CD4-positive, CD25-positive, alpha-beta regulatory T cell (primary cell): ENCODE results near the gene CADM3. TPM values are rescaled to one million over a fixed set of nuclear protein-coding genes. Genes with fewer than 3 reads are reported as not detected.

ENCODE experiments used
- ATAC-seq, 2 donors: fragments of 150-1000 bp; cut with Tn5 transposase; one replicate each; pipeline ENCODE4 v1.10.0; 2021; ENCODE audit warnings: low read depth in 2 of 2, moderate number of reproducible peaks in 2 of 2, moderate library complexity in 1 of 2
- DNase-seq, 3 donors: peaks; one replicate each; pipeline versions ENCODE4 v3.0.0 to v3.0.0-alpha.2; 2012 to 2022; ENCODE audit warnings: mixed read lengths in 1 of 3
- H3K27ac ChIP-seq: one replicate; pipeline ENCODE4 v1.7.0; 2013; ENCODE audit warnings: mild to moderate bottlenecking, low read length; ENCODE audit not compliant: insufficient read depth, poor library complexity, severe bottlenecking
- H3K27me3 ChIP-seq: one replicate; pipeline ENCODE4 v1.7.0; 2013; ENCODE audit warnings: low read length; ENCODE audit not compliant: control insufficient read depth, insufficient read depth
- H3K36me3 ChIP-seq: one replicate; pipeline ENCODE4 v1.7.0; 2013; ENCODE audit warnings: mild to moderate bottlenecking, low read length, moderate library complexity; ENCODE audit not compliant: control insufficient read depth, insufficient read depth
- H3K4me1 ChIP-seq: 2 replicates; pipeline ENCODE4 v1.7.0; 2013; ENCODE audit warnings: mild to moderate bottlenecking, low read length; ENCODE audit not compliant: insufficient read depth, control insufficient read depth, poor library complexity, severe bottlenecking
- H3K4me3 ChIP-seq: one replicate; pipeline ENCODE4 v1.7.0; 2013; ENCODE audit warnings: low read depth, mild to moderate bottlenecking, low read length, moderate library complexity
- H3K9me3 ChIP-seq, 2 experiments: 1 replicate in 1 of 2; 2 replicates in 1 of 2; pipeline ENCODE4 v1.7.0; 2013; ENCODE audit warnings: low read length in 2 of 2, mild to moderate bottlenecking in 1 of 2, moderate library complexity in 1 of 2; ENCODE audit not compliant: control insufficient read depth in 2 of 2
- H3K27ac Mint-ChIP-seq, 3 donors: one replicate each; pipeline ENCODE4 v1.8.0; 2020 to 2022; ENCODE audit warnings: mild to moderate bottlenecking in 3 of 3, mixed read lengths in 3 of 3, moderate library complexity in 2 of 3
- H3K27me3 Mint-ChIP-seq: one replicate; pipeline ENCODE4 v1.8.0; 2022; ENCODE audit warnings: mild to moderate bottlenecking, mixed read lengths
- H3K36me3 Mint-ChIP-seq: one replicate; pipeline ENCODE4 v1.8.0; 2020; ENCODE audit warnings: mixed read lengths
- H3K4me1 Mint-ChIP-seq, 4 donors: one replicate each; pipeline ENCODE4 v1.8.0; 2020 to 2022; ENCODE audit warnings: mixed read lengths in 4 of 4, mild to moderate bottlenecking in 1 of 4
- H3K4me3 Mint-ChIP-seq, 4 donors: one replicate each; pipeline ENCODE4 v1.8.0; 2020 to 2022; ENCODE audit warnings: mild to moderate bottlenecking in 4 of 4, mixed read lengths in 4 of 4, moderate library complexity in 3 of 4
- H3K9me3 Mint-ChIP-seq, 7 donors: one replicate each; pipeline ENCODE4 v1.8.0; 2020 to 2022; ENCODE audit warnings: mixed read lengths in 7 of 7, mild to moderate bottlenecking in 3 of 7, moderate library complexity in 2 of 7
- polyA plus RNA-seq, 4 donors: library from polyadenylated mRNA; unstranded; fragments of 300-500 nt; fragmentation: Illumina TruSeq; gene quantifications; one replicate each; pipeline ENCODE4 v1.2.3, GENCODE V29; 2021
- total RNA-seq: library from RNA; stranded (reverse); gene quantifications from one replicate; pipeline ENCODE4 v1.2.3, GENCODE V29; 2022

Gene CADM3
- total and polyA plus RNA-seq, 5 donors from 2014 or later: not detected

GRCh38 chr1:159177272-159177907 is 6.0 kb downstream of the CADM3 start:
- Histone ChIP-seq H3K27ac (no peak overlapping the region), H3K36me3 (no peaks in the 10 kb centered on the region), H3K9me3 (no peaks in the 10 kb centered on the region), H3K27me3 (peaks cover 24% of the 10 kb centered on the region), H3K4me3 (no peak overlapping the region), H3K4me1 (no peaks in the 10 kb centered on the region)
- peak in 2 of 3 donors; percentile 13 to 28 for DNase-seq
- ATAC-seq: no peak
- Mint-ChIP-seq H3K9me3 (no peaks in the 10 kb centered on the region), H3K27ac (no peak overlapping the region), H3K27me3 (peaks cover 47% of the 10 kb centered on the region), H3K4me3 (no peak overlapping the region), H3K36me3 (no peaks in the 10 kb centered on the region), H3K4me1 (no peaks in the 10 kb centered on the region)

DNA sequence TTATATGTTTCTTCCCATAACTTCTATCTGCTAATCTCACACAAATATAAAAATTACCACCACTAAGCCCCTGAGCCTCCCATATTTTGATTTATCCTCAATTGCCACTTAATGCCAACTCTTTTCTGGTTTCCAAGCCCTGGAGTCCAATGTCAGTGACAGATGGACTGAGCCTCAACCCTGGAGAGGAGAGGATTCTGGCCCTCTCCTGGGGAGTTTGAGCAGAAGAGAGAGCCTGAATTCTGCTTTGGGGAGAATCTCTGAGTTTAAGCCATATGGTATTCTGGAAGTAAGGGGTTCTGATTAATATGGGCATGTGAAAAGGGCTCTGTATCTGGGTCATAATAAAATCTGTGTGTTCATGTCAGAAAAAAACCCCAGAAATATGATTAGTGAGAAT is 8.5 kb downstream of the CADM3 start:
- Mint-ChIP-seq H3K36me3 (no peaks in the 10 kb centered on the region), H3K4me1 (no peaks in the 10 kb centered on the region), H3K27me3 (peaks cover 40% of the 10 kb centered on the region), H3K9me3 (no peaks in the 10 kb centered on the region), H3K4me3 (no peak overlapping the region), H3K27ac (peak overlapping the region in 1 of 3 donors; percentile 16)
- H3K27me3 ChIP-seq: peaks cover 18% of the 10 kb centered on the region
- H3K36me3 ChIP-seq: no peaks in the 10 kb centered on the region
- H3K4me1 ChIP-seq: no peaks in the 10 kb centered on the region
- no peaks in the 10 kb centered on the region for H3K9me3 ChIP-seq
- ATAC-seq: no peak
- no peak overlapping the region for H3K4me3 ChIP-seq
- H3K27ac ChIP-seq: no peak overlapping the region
- DNase-seq: no peak

GRCh38 chr1:159180516-159180915 is 9.1 kb downstream of the CADM3 start:
- no peak overlapping the region for H3K27ac ChIP-seq
- no peaks in the 10 kb centered on the region for H3K4me1 Mint-ChIP-seq
- H3K9me3 ChIP-seq: no peaks in the 10 kb centered on the region
- DNase-seq (no peak), ATAC-seq (no peak)
- peaks cover 40% of the 10 kb centered on the region for H3K27me3 Mint-ChIP-seq
- H3K9me3 Mint-ChIP-seq: no peaks in the 10 kb centered on the region
- no peak overlapping the region for H3K27ac Mint-ChIP-seq
- H3K4me3 Mint-ChIP-seq: no peak overlapping the region
- peaks cover 13% of the 10 kb centered on the region for H3K27me3 ChIP-seq
- H3K4me1 ChIP-seq: no peaks in the 10 kb centered on the region
- H3K36me3 Mint-ChIP-seq: no peaks in the 10 kb centered on the region
- H3K4me3 ChIP-seq: no peak overlapping the region
- no peaks in the 10 kb centered on the region for H3K36me3 ChIP-seq

- peaks cover 40% of the 10 kb centered on the region for H3K27me3 Mint-ChIP-seq
- H3K36me3 ChIP-seq: no peaks in the 10 kb centered on the region
- H3K4me1 ChIP-seq: no peaks in the 10 kb centered on the region
- no peaks in the 10 kb centered on the region for H3K9me3 ChIP-seq
- H3K36me3 Mint-ChIP-seq: no peaks in the 10 kb centered on the region
- no peak overlapping the region for H3K4me3 ChIP-seq
- peaks cover 13% of the 10 kb centered on the region for H3K27me3 ChIP-seq
- H3K27ac Mint-ChIP-seq: no peak overlapping the region
- H3K9me3 Mint-ChIP-seq: peaks cover 0 to 1% (median 0%) of the 10 kb centered on the region in 7 donors
- H3K4me3 Mint-ChIP-seq: no peak overlapping the region
- no peak for ATAC-seq
- peaks cover 0 to 4% (median 0%) of the 10 kb centered on the region in 4 donors for H3K4me1 Mint-ChIP-seq
- DNase-seq: no peak
- no peak overlapping the region for H3K27ac ChIP-seq
Measured at GRCh38 chr1:159181328-159182024, 10.1 kb downstream of the CADM3 start.

DNA sequence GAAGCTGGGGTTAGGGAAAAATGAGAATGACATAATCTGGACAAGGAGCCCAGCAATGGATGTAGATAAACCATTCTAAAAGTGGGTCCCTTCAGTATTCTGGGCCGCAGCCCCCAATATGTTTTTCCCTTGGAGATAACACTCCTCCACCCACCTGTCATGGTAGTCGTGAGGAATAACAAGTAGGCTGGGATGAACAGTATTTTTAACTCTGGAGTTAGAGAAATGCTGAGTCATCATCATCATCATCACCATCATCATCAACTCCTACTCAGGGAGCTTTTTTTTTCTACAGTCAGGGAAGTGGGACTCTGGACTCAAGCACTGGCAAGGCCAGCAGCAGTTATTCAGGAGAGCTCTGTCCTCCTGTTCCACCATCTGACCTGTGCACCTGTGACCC is 12.8 kb downstream of the CADM3 start:
- Histone ChIP-seq H3K4me3 (no peak overlapping the region), H3K9me3 (no peaks in the 10 kb centered on the region), H3K36me3 (no peaks in the 10 kb centered on the region), H3K27me3 (peaks cover 13% of the 10 kb centered on the region), H3K27ac (no peak overlapping the region), H3K4me1 (no peaks in the 10 kb centered on the region)
- Mint-ChIP-seq H3K27me3 (peaks cover 58% of the 10 kb centered on the region), H3K9me3 (peaks cover 0 to 1% (median 0%) of the 10 kb centered on the region in 7 donors), H3K4me1 (peaks cover 2 to 7% (median 4%) of the 10 kb centered on the region in 4 donors), H3K36me3 (no peaks in the 10 kb centered on the region), H3K4me3 (no peak overlapping the region), H3K27ac (no peak overlapping the region)
- DNase-seq (no peak), ATAC-seq (no peak)

DNA sequence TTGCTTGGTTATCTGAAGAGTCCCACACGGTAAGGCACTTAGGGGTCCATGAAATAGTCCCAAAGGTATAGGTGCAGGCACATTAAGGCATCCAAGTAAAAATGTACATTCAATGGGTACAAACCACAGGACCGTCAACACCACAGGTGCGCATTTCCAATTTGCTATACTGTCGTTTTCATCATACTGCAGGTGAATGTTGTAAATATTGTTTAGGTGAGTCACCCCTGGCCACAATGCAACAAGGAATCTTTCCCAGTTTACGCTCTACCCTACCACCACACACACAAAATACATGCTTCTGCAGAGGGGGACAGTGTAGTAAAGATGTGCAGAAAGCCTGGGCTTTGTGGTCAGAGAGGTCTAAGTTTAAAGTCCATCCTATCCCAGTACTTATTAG is 13.7 kb downstream of the CADM3 start:
- ATAC-seq (no peak), DNase-seq (no peak)
- H3K4me3 ChIP-seq: no peak overlapping the region
- H3K27me3 Mint-ChIP-seq: peaks cover 58% of the 10 kb centered on the region
- H3K27me3 ChIP-seq: peaks cover 13% of the 10 kb centered on the region
- no peak overlapping the region for H3K27ac Mint-ChIP-seq
- H3K4me1 ChIP-seq: no peaks in the 10 kb centered on the region
- no peak overlapping the region for H3K4me3 Mint-ChIP-seq
- H3K36me3 ChIP-seq: no peaks in the 10 kb centered on the region
- no peaks in the 10 kb centered on the region for H3K9me3 ChIP-seq
- peaks cover 2 to 7% (median 4%) of the 10 kb centered on the region in 4 donors for H3K4me1 Mint-ChIP-seq
- no peaks in the 10 kb centered on the region for H3K36me3 Mint-ChIP-seq
- peaks cover 0 to 1% (median 0%) of the 10 kb centered on the region in 7 donors for H3K9me3 Mint-ChIP-seq
- no peak overlapping the region for H3K27ac ChIP-seq

GRCh38 chr1:159187033-159187432 is 15.6 kb downstream of the CADM3 start:
- peaks cover 10% of the 10 kb centered on the region for H3K27me3 ChIP-seq
- Mint-ChIP-seq H3K27me3 (peaks cover 47% of the 10 kb centered on the region), H3K4me1 (peaks cover 2 to 7% (median 4%) of the 10 kb centered on the region in 4 donors)

More at GRCh38 chr1:159187033-159187432, 15.6 kb downstream of the CADM3 start:
- ATAC-seq: no peak
- Histone ChIP-seq H3K9me3 (no peaks in the 10 kb centered on the region), H3K36me3 (no peaks in the 10 kb centered on the region), H3K4me3 (no peak overlapping the region), H3K27ac (no peak overlapping the region), H3K4me1 (no peaks in the 10 kb centered on the region)
- no peak for DNase-seq
- Mint-ChIP-seq H3K36me3 (no peaks in the 10 kb centered on the region), H3K27ac (no peak overlapping the region), H3K9me3 (peaks cover 0 to 1% (median 0%) of the 10 kb centered on the region in 7 donors), H3K4me3 (no peak overlapping the region)
